GM12878 (cell line): ENCODE results near the gene LIMA1. TPM values are rescaled to one million over a fixed set of nuclear protein-coding genes. Genes with fewer than 3 reads are reported as not detected.

Experiments used
- ATAC-seq: fragments of 200-7000 bp; cut with Tn5 transposase; 3 replicates; pipeline ENCODE4 v1.9.1; 2020; ENCODE audit warnings: mild to moderate bottlenecking, moderate library complexity
- BruUV-seq: library from RNA; stranded (reverse); fragments of 400-500 nt; replicated peaks from 2 replicates; lab custom pipeline; 2021; lab: Mats Ljungman, UMichigan
- CTCF ChIA-PET: fragments of 300-600 bp; sonication (Branson Sonifier 250); formaldehyde crosslinking; extraction: SDS; loops from one replicate; lab custom pipeline; 2021; ENCODE audit warnings: inconsistent platforms; lab: Yijun Ruan, JAX
- POLR2A ChIA-PET: fragments of 350-600 bp; formaldehyde crosslinking; extraction: SDS; loops from one replicate; lab custom pipeline; 2021; ENCODE audit warnings: inconsistent platforms; lab: Charles Lee
- RAD21 ChIA-PET: fragments of 300-600 bp; sonication (Branson Sonifier 250); formaldehyde crosslinking; loops from one replicate; lab custom pipeline; 2023; ENCODE audit warnings: antibody characterized with exemption; ENCODE audit not compliant: unreplicated experiment; lab: Charles Lee
- SMC1A ChIA-PET: fragments of 300-600 bp; sonication (Branson Sonifier 250); formaldehyde crosslinking; loops from one replicate; lab custom pipeline; 2023; ENCODE audit not compliant: unreplicated experiment, uncharacterized antibody; lab: Charles Lee
- DNase-seq: peaks from one replicate; pipeline ENCODE4 v3.0.0-alpha.2; 2011; ENCODE audit warnings: low read depth, low spot score
- FAIRE-seq: peaks from 3 replicates; lab custom pipeline; 2011; peaks lifted over from hg19 to GRCh38; lab: Jason Lieb, UNC
- H2AFZ ChIP-seq: 2 replicates; pipeline ENCODE4 v1.6.0; 2011; ENCODE audit warnings: low read depth, low read length, control low read depth; ENCODE audit not compliant: control insufficient read depth
- H3K27ac ChIP-seq: 2 replicates; pipeline ENCODE4 v1.5.1; 2011; ENCODE audit warnings: control low read depth; ENCODE audit not compliant: control insufficient read depth, insufficient read depth
- H3K27me3 ChIP-seq, 2 experiments: replicated peaks in 1 of 2; 2 replicates each; pipeline versions ENCODE4 v1.6.0 to v1.6.1; 2011; ENCODE audit warnings: low read length in 1 of 2; ENCODE audit not compliant: control insufficient read depth in 2 of 2, insufficient read depth in 2 of 2
- H3K36me3 ChIP-seq, 2 experiments: 2 replicates each; pipeline ENCODE4 v1.5.1; 2011; ENCODE audit warnings: low read length in 1 of 2; ENCODE audit not compliant: control insufficient read depth in 2 of 2, insufficient read depth in 2 of 2
- H3K4me1 ChIP-seq: 2 replicates; pipeline ENCODE4 v1.6.1; 2011; ENCODE audit warnings: mild to moderate bottlenecking, low read length, moderate library complexity, mixed read lengths; ENCODE audit not compliant: control insufficient read depth, insufficient read depth
- H3K4me2 ChIP-seq: 2 replicates; pipeline ENCODE4 v1.6.0; 2011; ENCODE audit warnings: control low read depth; ENCODE audit not compliant: control insufficient read depth, insufficient read depth
- H3K4me3 ChIP-seq: fragments of 200-600 bp; sonication (generic); 2 replicates; pipeline ENCODE4 v1.5.1; 2016
- H3K79me2 ChIP-seq: 2 replicates; pipeline ENCODE4 v1.6.0; 2011; ENCODE audit warnings: low read length; ENCODE audit not compliant: control insufficient read depth, insufficient read depth
- H3K9ac ChIP-seq: 2 replicates; pipeline ENCODE4 v1.8.0; 2011; ENCODE audit warnings: low read length, control low read depth, mixed read lengths; ENCODE audit not compliant: control insufficient read depth, insufficient read depth
- H3K9me3 ChIP-seq: replicated peaks from 3 replicates; pipeline ENCODE4 v1.5.1; 2011; ENCODE audit warnings: mild to moderate bottlenecking, low read length; ENCODE audit not compliant: control insufficient read depth, insufficient read depth
- H4K20me1 ChIP-seq: 2 replicates; pipeline ENCODE4 v1.6.0; 2011; ENCODE audit not compliant: control insufficient read depth, insufficient read depth
- BHLHE40 ChIP-seq, 2 experiments: fragments of 450-650 bp in 1 of 2; IDR thresholded peaks; 2 replicates each; pipeline ENCODE4 v1.6.1; 2011 to 2017; ENCODE audit warnings: low read depth in 2 of 2, borderline replicate concordance in 1 of 2, improper control_type of control experiment in 1 of 2, low read length in 1 of 2, mild to moderate bottlenecking in 1 of 2
- EED ChIP-seq: sonication (generic); IDR thresholded peaks from 2 replicates; pipeline ENCODE4 v1.6.1; 2016; ENCODE audit warnings: antibody characterized with exemption, low read depth
- GABPA ChIP-seq: IDR thresholded peaks from 2 replicates; pipeline ENCODE4 v1.6.1; 2014; ENCODE audit warnings: antibody characterized with exemption, low read depth, mild to moderate bottlenecking, inconsistent platforms
- HDGF ChIP-seq: fragments of 450-650 bp; IDR thresholded peaks from 2 replicates; pipeline ENCODE4 v1.6.1; 2016; ENCODE audit warnings: antibody characterized with exemption
- NFIC ChIP-seq: IDR thresholded peaks from 2 replicates; pipeline ENCODE4 v1.6.1; 2012; ENCODE audit warnings: low read depth, mild to moderate bottlenecking, inconsistent platforms, low read length, moderate library complexity
- NFYB ChIP-seq: IDR thresholded peaks from 2 replicates; pipeline ENCODE4 v1.6.1; 2011; ENCODE audit warnings: low read depth, mild to moderate bottlenecking, low read length, improper control_type of control experiment, moderate library complexity; ENCODE audit not compliant: insufficient read depth
- RELA ChIP-seq: fragments of 450-650 bp; IDR thresholded peaks from 2 replicates; pipeline ENCODE4 v1.8.0; 2014; ENCODE audit warnings: borderline replicate concordance; ENCODE audit not compliant: partially characterized antibody
- RFX5 ChIP-seq: IDR thresholded peaks from 2 replicates; pipeline ENCODE4 v1.6.1; 2011; ENCODE audit warnings: low read depth, low read length, improper control_type of control experiment
- SMAD5 ChIP-seq: IDR thresholded peaks from 2 replicates; pipeline ENCODE4 v1.6.1; 2016; ENCODE audit warnings: antibody characterized with exemption, low read depth
- SP1 ChIP-seq: IDR thresholded peaks from one replicate; pipeline ENCODE4 v1.6.1; 2011; ENCODE audit warnings: low read depth, low read length
- YBX1 ChIP-seq: fragments of 450-650 bp; IDR thresholded peaks from 2 replicates; pipeline ENCODE4 v1.6.1; 2016; ENCODE audit warnings: antibody characterized with exemption
- WGBS: methylation state at CpG from one replicate; pipeline ENCODE4 v1.1.6; 2016; ENCODE audit warnings: low lambda C conversion rate; ENCODE audit not compliant: insufficient replicate concordance, insufficient coverage; ENCODE audit errors: missing lambda C conversion rate; 5-methylcytosine and 5-hydroxymethylcytosine counted together
- in situ Hi-C: fragments of 300-500 bp; cut with MboI; formaldehyde crosslinking; loops from 9 replicates; pipeline ENCODE4 v1.14.3; 2018; ENCODE audit warnings: mixed read lengths
- intact Hi-C: fragments of 100-400 bp; cut with micrococcal nuclease; formaldehyde crosslinking; loops from one replicate; pipeline ENCODE4 v1.14.2; 2022; ENCODE audit not compliant: unreplicated experiment
- polyA plus RNA-seq, 11 experiments: library from polyadenylated mRNA; depleted of rRNA in 4 of 11; unstranded in 6 of 11; stranded (reverse) in 5 of 11; fragments of >200 nt; fragmentation: Nextera tagmentation in 4 of 11; fragmentation: Illumina TruSeq in 1 of 11; extraction: Ambion mirVana in 4 of 11; extraction: Trizol in 1 of 11; gene quantifications; 1 replicate in 1 of 11; 2 replicates in 10 of 11; pipeline versions ENCODE4 v1.2.1 to v1.2.3, GENCODE V29; 2011 to 2016; ENCODE audit warnings: inconsistent platforms in 2 of 11, missing spikeins in 2 of 11, low read depth in 1 of 11
- total RNA-seq, 4 experiments: library from RNA; depleted of rRNA in 3 of 4; stranded (reverse); fragments of >200 nt in 3 of 4; fragmentation: Illumina TruSeq in 1 of 4; extraction: Trizol in 1 of 4; gene quantifications; 2 replicates each; pipeline versions ENCODE4 v1.2.1 to v1.2.3, GENCODE V29; 2013 to 2021
- TF ChIP-seq, protein P1 (sequence below): IDR thresholded peaks from 2 replicates; pipeline ENCODE4 v1.6.1; 2011; ENCODE audit warnings: borderline replicate concordance, low read depth, mild to moderate bottlenecking, moderate library complexity, low read length; ENCODE audit not compliant: insufficient read depth, poor library complexity, severe bottlenecking
- TF ChIP-seq, protein P2 (sequence below): fragments of 150-350 bp; IDR thresholded peaks from 2 replicates; pipeline ENCODE4 v1.6.1; 2016; ENCODE audit warnings: low read depth, low read length
- TF ChIP-seq, protein P3 (sequence below): IDR thresholded peaks from 2 replicates; pipeline ENCODE4 v1.6.1; 2011; ENCODE audit warnings: low read depth, low read length, improper control_type of control experiment, borderline replicate concordance
- TF ChIP-seq, protein P4 (sequence below): fragments of 450-650 bp; conservative IDR thresholded peaks from 2 replicates; pipeline ENCODE4 v1.6.1; 2017; ENCODE audit warnings: mild to moderate bottlenecking, moderate library complexity

LIMA1 gene
- total and polyA plus RNA-seq, 10 of the 15 experiments (the other 5 are each of a cell fraction or from before 2014, with no cell fraction given): 53.2 to 109 (median 60.8) TPM

DNA sequence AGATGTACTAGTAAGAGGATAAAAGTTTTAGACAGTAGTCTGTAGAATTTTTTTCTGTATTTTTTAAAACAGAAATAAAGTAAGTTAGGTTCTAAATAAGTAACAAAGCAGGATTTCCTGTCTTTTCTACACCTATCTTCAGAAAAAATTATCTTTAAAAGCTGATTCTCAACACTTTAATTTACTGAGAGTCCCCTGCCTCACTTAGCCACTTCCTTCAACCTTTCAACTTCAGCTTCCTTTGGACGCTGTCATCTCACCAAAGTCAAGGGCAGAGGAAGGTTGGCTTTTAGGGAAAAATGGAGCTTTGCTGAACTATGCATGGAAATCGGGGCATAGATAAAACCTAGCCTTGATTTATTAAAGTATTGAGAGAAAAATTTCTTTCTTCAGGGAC is 71.3 kb downstream of the LIMA1 start:
- Histone ChIP-seq H3K27ac (peak overlapping the region; percentile 51), H3K9ac (no peak overlapping the region), H4K20me1 (no peaks in the 10 kb centered on the region), H3K79me2 (peaks cover 69% of the 10 kb centered on the region), H3K9me3 (no peaks in the 10 kb centered on the region), H3K36me3 (no peaks in the 10 kb centered on the region; a peak in 1 of 4 replicates), H2AFZ (peak overlapping the region; percentile 3; the same call in 1 of the 2 replicates), H3K4me1 (peaks cover 13% of the 10 kb centered on the region), H3K4me2 (peak overlapping the region; percentile 34)
- ChIA-PET SMC1A (interaction anchor here (0.6 to 7.2 kb wide), 18 partner anchors 10 to 296 kb away, joined by 3 to 94 read pairs (median 5); partner anchors contain the start of genes CERS5, COX14, DIP2B and LIMA1), POLR2A (interaction anchor here (0.5 to 6.6 kb wide), 4 partner anchors 9 to 71 kb away, joined by 3 to 54 read pairs (median 6); partner anchors contain the start of gene LIMA1), RAD21 (interaction anchor here (0.6 to 6.0 kb wide), 14 partner anchors 9 to 191 kb away, joined by 3 to 63 read pairs (median 7); partner anchors contain the start of genes LARP4 and LIMA1)
- in situ Hi-C loops (no loop called here), intact Hi-C loops (no loop called here)
- no peak for DNase-seq
- WGBS: 34% methylated on average over 2 of the region's 2 CpGs
- ATAC-seq: no peak
- TF ChIP-seq, protein P1, sequence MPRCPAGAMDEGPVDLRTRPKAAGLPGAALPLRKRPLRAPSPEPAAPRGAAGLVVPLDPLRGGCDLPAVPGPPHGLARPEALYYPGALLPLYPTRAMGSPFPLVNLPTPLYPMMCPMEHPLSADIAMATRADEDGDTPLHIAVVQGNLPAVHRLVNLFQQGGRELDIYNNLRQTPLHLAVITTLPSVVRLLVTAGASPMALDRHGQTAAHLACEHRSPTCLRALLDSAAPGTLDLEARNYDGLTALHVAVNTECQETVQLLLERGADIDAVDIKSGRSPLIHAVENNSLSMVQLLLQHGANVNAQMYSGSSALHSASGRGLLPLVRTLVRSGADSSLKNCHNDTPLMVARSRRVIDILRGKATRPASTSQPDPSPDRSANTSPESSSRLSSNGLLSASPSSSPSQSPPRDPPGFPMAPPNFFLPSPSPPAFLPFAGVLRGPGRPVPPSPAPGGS: no peak
- TF ChIP-seq, protein P2, sequence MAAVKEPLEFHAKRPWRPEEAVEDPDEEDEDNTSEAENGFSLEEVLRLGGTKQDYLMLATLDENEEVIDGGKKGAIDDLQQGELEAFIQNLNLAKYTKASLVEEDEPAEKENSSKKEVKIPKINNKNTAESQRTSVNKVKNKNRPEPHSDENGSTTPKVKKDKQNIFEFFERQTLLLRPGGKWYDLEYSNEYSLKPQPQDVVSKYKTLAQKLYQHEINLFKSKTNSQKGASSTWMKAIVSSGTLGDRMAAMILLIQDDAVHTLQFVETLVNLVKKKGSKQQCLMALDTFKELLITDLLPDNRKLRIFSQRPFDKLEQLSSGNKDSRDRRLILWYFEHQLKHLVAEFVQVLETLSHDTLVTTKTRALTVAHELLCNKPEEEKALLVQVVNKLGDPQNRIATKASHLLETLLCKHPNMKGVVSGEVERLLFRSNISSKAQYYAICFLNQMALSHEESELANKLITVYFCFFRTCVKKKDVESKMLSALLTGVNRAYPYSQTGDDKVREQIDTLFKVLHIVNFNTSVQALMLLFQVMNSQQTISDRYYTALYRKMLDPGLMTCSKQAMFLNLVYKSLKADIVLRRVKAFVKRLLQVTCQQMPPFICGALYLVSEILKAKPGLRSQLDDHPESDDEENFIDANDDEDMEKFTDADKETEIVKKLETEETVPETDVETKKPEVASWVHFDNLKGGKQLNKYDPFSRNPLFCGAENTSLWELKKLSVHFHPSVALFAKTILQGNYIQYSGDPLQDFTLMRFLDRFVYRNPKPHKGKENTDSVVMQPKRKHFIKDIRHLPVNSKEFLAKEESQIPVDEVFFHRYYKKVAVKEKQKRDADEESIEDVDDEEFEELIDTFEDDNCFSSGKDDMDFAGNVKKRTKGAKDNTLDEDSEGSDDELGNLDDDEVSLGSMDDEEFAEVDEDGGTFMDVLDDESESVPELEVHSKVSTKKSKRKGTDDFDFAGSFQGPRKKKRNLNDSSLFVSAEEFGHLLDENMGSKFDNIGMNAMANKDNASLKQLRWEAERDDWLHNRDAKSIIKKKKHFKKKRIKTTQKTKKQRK: no peak
- no peak for TF ChIP-seq NFYB
- no peak for TF ChIP-seq SP1
- no peak for TF ChIP-seq GABPA
- no peak for TF ChIP-seq YBX1
- TF ChIP-seq, protein P3, sequence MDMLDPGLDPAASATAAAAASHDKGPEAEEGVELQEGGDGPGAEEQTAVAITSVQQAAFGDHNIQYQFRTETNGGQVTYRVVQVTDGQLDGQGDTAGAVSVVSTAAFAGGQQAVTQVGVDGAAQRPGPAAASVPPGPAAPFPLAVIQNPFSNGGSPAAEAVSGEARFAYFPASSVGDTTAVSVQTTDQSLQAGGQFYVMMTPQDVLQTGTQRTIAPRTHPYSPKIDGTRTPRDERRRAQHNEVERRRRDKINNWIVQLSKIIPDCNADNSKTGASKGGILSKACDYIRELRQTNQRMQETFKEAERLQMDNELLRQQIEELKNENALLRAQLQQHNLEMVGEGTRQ: no peak
- no peak for TF ChIP-seq SMAD5
- TF ChIP-seq, protein P4, sequence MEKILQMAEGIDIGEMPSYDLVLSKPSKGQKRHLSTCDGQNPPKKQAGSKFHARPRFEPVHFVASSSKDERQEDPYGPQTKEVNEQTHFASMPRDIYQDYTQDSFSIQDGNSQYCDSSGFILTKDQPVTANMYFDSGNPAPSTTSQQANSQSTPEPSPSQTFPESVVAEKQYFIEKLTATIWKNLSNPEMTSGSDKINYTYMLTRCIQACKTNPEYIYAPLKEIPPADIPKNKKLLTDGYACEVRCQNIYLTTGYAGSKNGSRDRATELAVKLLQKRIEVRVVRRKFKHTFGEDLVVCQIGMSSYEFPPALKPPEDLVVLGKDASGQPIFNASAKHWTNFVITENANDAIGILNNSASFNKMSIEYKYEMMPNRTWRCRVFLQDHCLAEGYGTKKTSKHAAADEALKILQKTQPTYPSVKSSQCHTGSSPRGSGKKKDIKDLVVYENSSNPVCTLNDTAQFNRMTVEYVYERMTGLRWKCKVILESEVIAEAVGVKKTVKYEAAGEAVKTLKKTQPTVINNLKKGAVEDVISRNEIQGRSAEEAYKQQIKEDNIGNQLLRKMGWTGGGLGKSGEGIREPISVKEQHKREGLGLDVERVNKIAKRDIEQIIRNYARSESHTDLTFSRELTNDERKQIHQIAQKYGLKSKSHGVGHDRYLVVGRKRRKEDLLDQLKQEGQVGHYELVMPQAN: no peak
- TF ChIP-seq HDGF: no peak
- TF ChIP-seq EED: no peak
- no peak for TF ChIP-seq RFX5
- TF ChIP-seq RELA: no peak
- TF ChIP-seq BHLHE40 (IDR thresholded peaks at IDR 0.05; ENCODE audit: borderline replicate concordance in 1 of 2, low read depth in 2 of 2, low read length in 1 of 2): no peak
- TF ChIP-seq NFIC: no peak
- TF ChIP-seq, all 136 proteins: peak for 0
- no peaks in the 10 kb centered on the region for H3K27me3 ChIP-seq
- no peak for FAIRE-seq
- CTCF ChIA-PET: interaction anchor here (0.6 to 6.0 kb wide), 17 partner anchors 9 to 295 kb away, joined by 3 to 68 read pairs (median 5); partner anchors contain the start of genes COX14 and LIMA1
- H3K4me3 ChIP-seq: no peak overlapping the region
- no TSS peak for BruUV-seq
